ENCODE measurements around the gene PRPSAP1. TPM values are rescaled to one million over a fixed set of nuclear protein-coding genes. Genes with fewer than 3 reads are reported as not detected.

PRPSAP1 gene
- total RNA-seq, 6 experiments from 2014 or later = 32.6 to 37.4 (median 35.1) TPM

DNA sequence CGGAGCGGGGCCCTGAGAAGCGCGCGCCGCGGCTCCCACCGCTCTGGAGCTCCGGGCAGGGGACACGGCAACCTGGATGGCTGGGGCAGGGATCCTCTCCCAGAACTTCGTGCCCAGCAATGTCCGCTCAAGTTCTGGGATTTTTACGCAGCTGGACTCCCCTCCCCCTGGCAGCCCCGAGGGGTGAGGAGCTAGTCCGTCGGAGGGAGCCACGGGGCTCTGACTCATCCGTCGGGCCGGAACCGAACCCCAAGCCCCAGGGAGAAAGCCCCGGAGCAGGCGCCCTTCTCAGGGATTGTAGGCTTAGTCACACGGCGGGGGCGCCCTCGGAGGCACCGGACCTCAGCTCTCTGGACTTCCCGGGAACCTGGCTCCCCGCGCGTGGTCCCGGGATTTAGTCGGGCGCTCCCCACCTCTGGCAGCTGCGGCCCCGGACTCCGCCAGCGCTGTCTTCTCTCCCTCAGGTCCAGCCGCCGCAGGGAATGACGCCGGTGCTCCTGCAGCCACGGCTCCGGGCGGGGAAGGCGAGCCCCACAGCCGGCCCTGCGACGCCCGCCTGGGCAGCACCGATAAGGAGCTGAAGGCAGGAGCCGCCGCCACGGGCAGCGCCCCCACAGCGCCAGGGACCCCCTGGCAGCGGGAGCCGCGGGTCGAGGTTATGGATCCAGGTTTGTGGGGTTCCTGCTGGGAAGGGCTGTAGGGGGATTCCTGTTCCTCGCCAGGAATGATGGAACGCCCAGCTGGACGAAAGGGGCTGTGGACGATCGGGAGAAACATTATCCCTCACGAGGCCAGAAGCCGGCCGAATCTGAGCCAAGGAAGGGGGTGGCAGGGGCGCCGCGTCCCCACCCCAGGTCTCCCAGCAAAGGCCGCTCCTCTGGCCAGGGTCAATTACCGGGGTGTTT lies 31.5 kb upstream of the PRPSAP1 start:
- TF ChIP-seq, protein P1, sequence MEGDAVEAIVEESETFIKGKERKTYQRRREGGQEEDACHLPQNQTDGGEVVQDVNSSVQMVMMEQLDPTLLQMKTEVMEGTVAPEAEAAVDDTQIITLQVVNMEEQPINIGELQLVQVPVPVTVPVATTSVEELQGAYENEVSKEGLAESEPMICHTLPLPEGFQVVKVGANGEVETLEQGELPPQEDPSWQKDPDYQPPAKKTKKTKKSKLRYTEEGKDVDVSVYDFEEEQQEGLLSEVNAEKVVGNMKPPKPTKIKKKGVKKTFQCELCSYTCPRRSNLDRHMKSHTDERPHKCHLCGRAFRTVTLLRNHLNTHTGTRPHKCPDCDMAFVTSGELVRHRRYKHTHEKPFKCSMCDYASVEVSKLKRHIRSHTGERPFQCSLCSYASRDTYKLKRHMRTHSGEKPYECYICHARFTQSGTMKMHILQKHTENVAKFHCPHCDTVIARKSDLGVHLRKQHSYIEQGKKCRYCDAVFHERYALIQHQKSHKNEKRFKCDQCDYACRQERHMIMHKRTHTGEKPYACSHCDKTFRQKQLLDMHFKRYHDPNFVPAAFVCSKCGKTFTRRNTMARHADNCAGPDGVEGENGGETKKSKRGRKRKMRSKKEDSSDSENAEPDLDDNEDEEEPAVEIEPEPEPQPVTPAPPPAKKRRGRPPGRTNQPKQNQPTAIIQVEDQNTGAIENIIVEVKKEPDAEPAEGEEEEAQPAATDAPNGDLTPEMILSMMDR (IDR thresholded peaks at IDR 0.05) = no peak
- H3K9me3 Mint-ChIP-seq = no peaks in the 10 kb centered on the region; the same call in 1 of the 2 replicates
- peak; percentile 70 for DNase-seq

DNA sequence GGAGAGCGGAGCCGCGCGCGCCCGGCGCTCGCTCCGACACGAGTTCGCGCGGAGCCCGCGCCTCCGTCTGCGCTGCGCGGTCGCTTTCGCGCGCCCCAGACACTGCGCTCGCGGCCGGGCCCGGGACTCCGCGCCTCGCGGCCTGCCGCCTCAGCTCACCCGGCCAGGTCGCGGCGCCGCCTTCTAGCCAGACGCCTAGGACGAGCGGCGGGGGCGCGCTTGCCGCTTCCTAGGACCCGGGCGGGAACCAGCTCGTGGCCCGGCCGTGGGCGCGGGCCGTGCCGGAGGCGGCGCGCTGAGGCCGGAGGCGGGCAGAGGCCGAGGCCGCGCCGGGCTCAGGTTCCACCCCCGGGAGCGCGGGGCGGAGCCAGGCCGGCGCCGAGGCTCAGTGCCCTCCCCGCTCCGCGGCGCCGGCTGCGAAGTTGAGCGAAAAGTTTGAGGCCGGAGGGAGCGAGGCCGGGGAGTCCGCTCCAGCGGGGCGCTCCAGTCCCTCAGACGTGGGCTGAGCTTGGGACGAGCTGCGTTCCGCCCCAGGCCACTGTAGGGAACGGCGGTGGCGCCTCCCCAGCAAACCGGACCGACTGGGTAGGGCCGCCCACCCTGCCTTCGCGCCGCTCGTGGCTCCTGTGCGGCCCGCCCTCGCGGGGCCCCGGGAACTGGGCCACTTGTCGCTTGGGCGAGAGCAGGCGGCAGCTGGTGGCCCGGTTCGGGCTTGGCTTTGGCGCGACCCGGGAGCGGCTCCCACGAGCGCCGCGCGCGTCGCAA lies 30.7 kb upstream of the PRPSAP1 start, which contains the start of gene SPHK1:
Gene SPHK1, plus strand, starts transcription at position 388 of the 765 bp plus-strand sequence. CDS start 1,036 bp downstream, outside the sequence.
- TF ChIP-seq, protein P1 (IDR thresholded peaks at IDR 0.05) = no peak
- Mint-ChIP-seq H3K36me3 (ENCODE audit: low read depth) (peaks cover 18% of the 10 kb centered on the region), H3K4me1 (ENCODE audit: low read depth) (peaks cover 24% of the 10 kb centered on the region), H3K4me3 (peak within 1 kb of the TSS; percentile 90), H3K9me3 (no peaks in the 10 kb centered on the region; the same call in 1 of the 2 replicates), H3K27ac (peak within 1 kb of the TSS; percentile 89), H3K27me3 (ENCODE audit: insufficient read depth) (peaks cover 15% of the 10 kb centered on the region)
- DNase-seq = peak; percentile 66

More for the DNA sequence above, 31.5 kb upstream of the PRPSAP1 start:
- H3K27me3 Mint-ChIP-seq (ENCODE audit: insufficient read depth) = peaks cover 21% of the 10 kb centered on the region
- H3K4me1 Mint-ChIP-seq (ENCODE audit: low read depth) = peaks cover 20% of the 10 kb centered on the region
- H3K36me3 Mint-ChIP-seq (ENCODE audit: low read depth) = peaks cover 18% of the 10 kb centered on the region
- peak overlapping the region; percentile 87 for H3K27ac Mint-ChIP-seq
- H3K4me3 Mint-ChIP-seq = peak overlapping the region; percentile 88

DNA sequence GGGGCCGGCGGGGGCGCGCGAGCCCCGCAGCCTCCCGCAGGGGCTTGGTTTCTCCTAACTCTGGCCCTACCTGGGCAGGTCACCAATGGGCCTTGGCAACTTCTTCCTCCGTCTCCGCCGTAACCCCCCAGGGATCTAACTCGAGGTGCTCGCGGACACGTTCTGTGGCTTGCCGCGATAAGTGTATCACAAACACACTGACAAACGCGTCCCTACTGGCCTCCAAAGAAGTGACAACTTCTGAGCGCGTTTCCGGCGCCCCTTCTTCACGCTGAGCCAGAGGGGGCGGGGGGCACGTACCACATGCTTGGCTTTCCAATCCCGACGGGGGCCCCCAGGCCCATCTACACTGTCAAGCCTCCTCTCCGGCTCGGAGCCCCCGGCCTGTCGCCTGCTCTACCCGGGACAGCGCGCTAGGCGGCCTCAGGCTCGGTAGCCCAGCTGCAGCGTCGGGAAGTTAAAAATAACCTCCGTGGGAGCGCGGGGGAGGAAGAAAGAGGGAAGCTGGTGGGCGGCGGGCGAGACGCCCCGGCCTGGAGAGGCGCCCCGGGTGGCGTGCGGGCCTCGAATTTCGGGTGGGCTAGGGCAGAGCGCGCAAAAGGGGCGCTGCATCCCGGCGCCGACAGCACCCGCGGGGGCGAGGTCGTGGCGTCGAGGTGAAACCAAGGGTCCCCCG lies 30.0 kb upstream of the PRPSAP1 start:
- H3K36me3 Mint-ChIP-seq (ENCODE audit: low read depth) = peaks cover 18% of the 10 kb centered on the region
- peak; percentile 41 for DNase-seq
- TF ChIP-seq, protein P1 (IDR thresholded peaks at IDR 0.05) = peak; percentile 56
- peaks cover 8% of the 10 kb centered on the region for H3K27me3 Mint-ChIP-seq (ENCODE audit: insufficient read depth)
- H3K4me1 Mint-ChIP-seq (ENCODE audit: low read depth) = peaks cover 27% of the 10 kb centered on the region
- H3K4me3 Mint-ChIP-seq = peak overlapping the region; percentile 90
- no peaks in the 10 kb centered on the region for H3K9me3 Mint-ChIP-seq
- peak overlapping the region; percentile 89 for H3K27ac Mint-ChIP-seq

DNA sequence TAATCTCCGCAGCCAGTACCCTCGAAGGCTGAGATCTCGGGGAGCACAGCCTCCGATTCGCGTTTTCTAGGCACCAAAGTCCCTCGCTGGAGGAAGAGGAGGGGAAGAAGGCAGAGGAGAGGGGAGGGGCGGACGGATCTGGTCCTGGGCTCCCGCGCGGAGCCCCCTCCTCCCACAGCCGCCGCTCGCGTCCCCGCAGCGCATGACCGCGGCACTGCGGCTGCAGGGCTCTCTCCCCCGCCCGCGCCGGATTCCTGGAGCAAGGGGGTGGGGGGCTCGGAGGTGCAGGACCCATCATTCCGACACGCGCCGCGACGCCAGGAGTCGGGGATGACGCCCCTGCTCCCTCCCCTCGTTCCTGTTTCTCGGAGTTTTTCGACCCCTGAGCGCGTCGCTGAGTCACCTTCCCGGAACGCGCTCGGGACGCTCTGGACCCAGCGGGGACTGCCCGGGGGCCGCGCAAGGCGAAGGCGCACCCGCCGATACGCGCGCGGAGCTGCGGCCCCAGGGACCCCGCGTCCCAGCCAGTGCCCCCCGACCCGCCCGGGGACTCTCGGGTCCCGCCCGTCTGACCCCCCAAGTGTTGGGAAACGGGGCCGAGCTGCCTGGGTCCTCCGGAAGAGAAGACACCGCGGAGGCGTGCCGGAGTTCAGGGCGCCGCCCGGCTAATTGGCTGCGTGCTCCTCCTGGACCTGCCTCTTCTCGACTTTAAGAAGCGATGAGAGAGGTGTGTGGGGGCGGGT lies 29.3 kb upstream of the PRPSAP1 start:
- peak; percentile 41 for DNase-seq
- Mint-ChIP-seq H3K36me3 (ENCODE audit: low read depth) (peaks cover 17% of the 10 kb centered on the region), H3K9me3 (no peaks in the 10 kb centered on the region), H3K4me1 (ENCODE audit: low read depth) (peaks cover 27% of the 10 kb centered on the region), H3K27me3 (ENCODE audit: insufficient read depth) (peaks cover 6% of the 10 kb centered on the region), H3K27ac (peak overlapping the region; percentile 89), H3K4me3 (peak overlapping the region; percentile 90)
- TF ChIP-seq, protein P1 (IDR thresholded peaks at IDR 0.05) = no peak

All from HFFc6 (cell line).